ENCODE measurements around the gene BUD31. TPM values are rescaled to one million over a fixed set of nuclear protein-coding genes. Genes with fewer than 3 reads are reported as not detected.

BUD31 gene
- total and polyA plus RNA-seq, 2 of the 4 experiments (the other 2 are of a cell fraction) = 72.6 to 97.2 TPM

DNA sequence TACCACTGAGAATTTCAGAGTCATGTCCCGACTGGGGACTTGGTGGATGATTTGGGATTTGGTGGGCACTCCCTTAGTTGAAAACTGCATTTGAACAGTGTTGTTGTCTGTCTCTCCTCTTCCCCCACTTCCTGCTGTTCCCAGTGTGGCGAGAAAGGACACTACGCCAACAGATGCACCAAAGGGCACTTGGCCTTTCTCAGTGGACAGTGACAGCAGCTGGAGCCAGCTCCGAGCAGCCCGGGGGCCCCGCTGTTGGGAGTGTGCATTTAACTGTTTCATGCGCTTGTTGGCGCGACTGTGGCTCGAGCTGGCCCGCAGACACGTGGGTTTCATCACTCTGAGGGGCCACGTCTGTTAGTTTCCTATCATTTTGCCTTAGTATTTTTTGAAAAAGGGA, 47.5 kb downstream of the BUD31 start:
- Histone ChIP-seq H2AK9ac (replicated peaks; ENCODE audit: low read depth, low read length, poor library complexity) (no peak overlapping the region), H3K9ac (ENCODE audit: low read depth, low read length) (no peak overlapping the region), H2BK5ac (ENCODE audit: low read depth, low read length, poor library complexity, severe bottlenecking) (no peak overlapping the region), H3K27ac (ENCODE audit: insufficient read depth, low read length) (no peak overlapping the region), H3K4ac (ENCODE audit: low read depth, low read length) (no peak overlapping the region), H3K9me1 (ENCODE audit: insufficient read depth, low read length) (peaks cover 3% of the 10 kb centered on the region; the same call in 1 of the 2 replicates), H3K56ac (ENCODE audit: extremely low read depth, insufficient read depth, low read length) (no peak overlapping the region), H3K18ac (ENCODE audit: low read depth, low read length) (no peak overlapping the region), H4K8ac (ENCODE audit: low read depth in 2 of 2, low read length in 2 of 2) (no peak overlapping the region), H3K14ac (replicated peaks; ENCODE audit: low read depth, low read length) (no peak overlapping the region), H4K91ac (ENCODE audit: insufficient read depth, low read depth, low read length) (no peak overlapping the region), H2AFZ (replicated peaks; ENCODE audit: low read length, poor library complexity) (no peak overlapping the region), H3K4me2 (ENCODE audit: low read depth, low read length) (no peak overlapping the region), H2BK20ac (ENCODE audit: low read depth, low read length) (no peak overlapping the region), H3K9me3 (ENCODE audit: control insufficient read depth, insufficient read depth, low read length) (no peaks in the 10 kb centered on the region), H3K23ac (ENCODE audit: low read depth, low read length) (no peak overlapping the region), H4K20me1 (ENCODE audit: insufficient read depth, low read length) (peaks cover 64% of the 10 kb centered on the region), H3K36me3 (ENCODE audit: control insufficient read depth, insufficient read depth, low read length) (peaks cover 81% of the 10 kb centered on the region), H3K4me1 (ENCODE audit: control insufficient read depth, insufficient read depth, low read length) (no peaks in the 10 kb centered on the region), H2BK15ac (ENCODE audit: low read depth, low read length) (no peak overlapping the region), H3K79me1 (ENCODE audit: low read depth in 1 of 2, low read length in 2 of 2) (peaks cover 19 to 79% of the 10 kb centered on the region in 2 experiments), H4K5ac (ENCODE audit: low read depth, low read length) (no peak overlapping the region), H3K27me3 (ENCODE audit: control insufficient read depth, insufficient read depth, low read length) (no peaks in the 10 kb centered on the region), H2BK120ac (ENCODE audit: low read depth, low read length) (no peak overlapping the region), H3K4me3 (ENCODE audit: insufficient read depth, low read depth, low read length) (no peak overlapping the region), H2AK5ac (ENCODE audit: low read depth, low read length) (no peak overlapping the region)
- intact Hi-C loops (cut with micrococcal nuclease) (no loop called here), in situ Hi-C loops (cut with MboI; ENCODE audit: low sequenced_read_pairs) (no loop called here), dilution Hi-C loops (cut with HindIII; ENCODE audit: low sequenced_read_pairs, unreplicated experiment) (no loop called here)
- CTCF ChIA-PET = no interaction called here
- POLR2A ChIA-PET (ENCODE audit: unreplicated experiment) = no interaction called here
- ATAC-seq (ENCODE audit: low read depth) = no peak
- 83% methylated on average over 7 of the region's 13 CpGs; no CpG with 5 or more reads in 1 of the 2 experiments for WGBS, 2 experiments (ENCODE audit: extremely low coverage in 2 of 2, insufficient read length in 1 of 2)
- DNase-seq = no peak
- BruUV-seq (replicated peaks) = no TSS peak
- TF ChIP-seq USF2 (IDR thresholded peaks at IDR 0.05; ENCODE audit: low read depth, low read length) = no peak

Data from IMR-90 (cell line).